H9 (cell line): ENCODE data around the gene SLC7A14. TPM values are rescaled to one million over a fixed set of nuclear protein-coding genes. Genes with fewer than 3 reads are reported as not detected.

Source experiments
- DNase-seq: peaks from one replicate; pipeline ENCODE4 v3.0.0-alpha.2; 2017
- H2AFZ ChIP-seq: one replicate; pipeline ENCODE4 v1.6.1; 2013; ENCODE audit warnings: mild to moderate bottlenecking, low read length, control low read depth, moderate library complexity
- H2AK5ac ChIP-seq: 2 replicates; pipeline ENCODE4 v1.6.1; 2013; ENCODE audit warnings: low read length, control low read depth, mixed read lengths; ENCODE audit not compliant: insufficient read length
- H2BK120ac ChIP-seq: one replicate; pipeline ENCODE4 v1.6.1; 2013; ENCODE audit warnings: low read depth, mild to moderate bottlenecking, low read length, control low read depth, inconsistent platforms; ENCODE audit not compliant: poor library complexity, severe bottlenecking
- H2BK12ac ChIP-seq: 2 replicates; pipeline ENCODE4 v1.6.1; 2013; ENCODE audit warnings: low read length, control low read depth, mixed read lengths, low read depth; ENCODE audit not compliant: insufficient read length
- H2BK15ac ChIP-seq: 2 replicates; pipeline ENCODE4 v1.6.1; 2013; ENCODE audit warnings: low read depth, low read length, control low read depth
- H2BK20ac ChIP-seq: one replicate; pipeline ENCODE4 v1.6.1; 2013; ENCODE audit warnings: low read depth, mild to moderate bottlenecking, low read length, control low read depth, inconsistent platforms; ENCODE audit not compliant: poor library complexity, severe bottlenecking
- H2BK5ac ChIP-seq: 2 replicates; pipeline ENCODE4 v1.6.1; 2013; ENCODE audit warnings: low read length, control low read depth, mixed read lengths; ENCODE audit not compliant: insufficient read length
- H3K14ac ChIP-seq: 2 replicates; pipeline ENCODE4 v1.6.1; 2013; ENCODE audit warnings: low read length, control low read depth; ENCODE audit not compliant: insufficient read depth
- H3K18ac ChIP-seq: 2 replicates; pipeline ENCODE4 v1.6.1; 2013; ENCODE audit warnings: low read depth, mild to moderate bottlenecking, mixed read lengths, low read length, control low read depth; ENCODE audit not compliant: insufficient read length
- H3K23ac ChIP-seq: 2 replicates; pipeline ENCODE4 v1.6.1; 2013; ENCODE audit warnings: low read length, control low read depth, mixed read lengths, low read depth; ENCODE audit not compliant: insufficient read length
- H3K23me2 ChIP-seq: 2 replicates; pipeline ENCODE4 v1.6.1; 2013; ENCODE audit warnings: low read depth, mild to moderate bottlenecking, mixed read lengths, low read length, control low read depth; ENCODE audit not compliant: insufficient read length, poor library complexity, severe bottlenecking
- H3K27ac ChIP-seq: 2 replicates; pipeline ENCODE4 v1.5.1; 2013; ENCODE audit warnings: low read length, control low read depth, mixed read lengths, low read depth; ENCODE audit not compliant: insufficient read length
- H3K27me3 ChIP-seq: 2 replicates; pipeline ENCODE4 v1.6.1; 2013; ENCODE audit warnings: low read length, control low read depth, inconsistent platforms; ENCODE audit not compliant: insufficient read depth
- H3K4ac ChIP-seq: 2 replicates; pipeline ENCODE4 v1.6.1; 2013; ENCODE audit warnings: low read depth, mild to moderate bottlenecking, control low read depth, inconsistent platforms, low read length, moderate library complexity
- H3K4me1 ChIP-seq: 2 replicates; pipeline ENCODE4 v1.6.1; 2013; ENCODE audit warnings: low read length, control low read depth, inconsistent platforms; ENCODE audit not compliant: insufficient read depth
- H3K4me2 ChIP-seq: 2 replicates; pipeline ENCODE4 v1.6.1; 2013; ENCODE audit warnings: low read length, control low read depth, mixed read lengths; ENCODE audit not compliant: insufficient read length, insufficient read depth
- H3K56ac ChIP-seq: 2 replicates; pipeline ENCODE4 v1.6.1; 2013; ENCODE audit warnings: low read depth, mild to moderate bottlenecking, mixed read lengths, low read length, control low read depth; ENCODE audit not compliant: insufficient read length
- H3K79me1 ChIP-seq: 2 replicates; pipeline ENCODE4 v1.6.1; 2013; ENCODE audit warnings: low read depth, mild to moderate bottlenecking, moderate library complexity, low read length, control low read depth, inconsistent platforms; ENCODE audit not compliant: insufficient read depth, poor library complexity, severe bottlenecking
- H3K79me2 ChIP-seq: 2 replicates; pipeline ENCODE4 v1.6.1; 2013; ENCODE audit warnings: low read length, control low read depth, inconsistent platforms; ENCODE audit not compliant: insufficient read depth
- H3K9ac ChIP-seq: 2 replicates; pipeline ENCODE4 v1.6.1; 2013; ENCODE audit warnings: low read length, control low read depth, mixed read lengths; ENCODE audit not compliant: insufficient read length; ENCODE audit errors: extremely low read depth
- H3K9me3 ChIP-seq: one replicate; pipeline ENCODE4 v1.6.1; 2013; ENCODE audit warnings: low read depth, low read length, inconsistent platforms; ENCODE audit not compliant: control insufficient read depth
- H3T11ph ChIP-seq: one replicate; pipeline ENCODE4 v1.6.1; 2013; ENCODE audit warnings: mild to moderate bottlenecking, low read length, control low read depth, inconsistent platforms
- H4K20me1 ChIP-seq: one replicate; pipeline ENCODE4 v1.6.1; 2013; ENCODE audit not compliant: control insufficient read depth, insufficient read length, insufficient read depth
- H4K5ac ChIP-seq: 2 replicates; pipeline ENCODE4 v1.6.1; 2013; ENCODE audit warnings: low read depth, mild to moderate bottlenecking, mixed read lengths, low read length, control low read depth; ENCODE audit not compliant: insufficient read length
- H4K8ac ChIP-seq: replicated peaks from 2 replicates; pipeline ENCODE4 v1.6.1; 2013; ENCODE audit warnings: low read length, control low read depth, mixed read lengths, low read depth; ENCODE audit not compliant: insufficient read length
- H4K91ac ChIP-seq: 2 replicates; pipeline ENCODE4 v1.6.1; 2013; ENCODE audit warnings: low read depth, mild to moderate bottlenecking, moderate library complexity, mixed read lengths, low read length, control low read depth; ENCODE audit not compliant: insufficient read length
- H3K27ac Mint-ChIP-seq, 3 experiments: 2 replicates in 2 of 3; 3 replicates in 1 of 3; pipeline ENCODE4 v1.8.0; 2020 to 2021; ENCODE audit warnings: mixed read lengths in 3 of 3, mild to moderate bottlenecking in 1 of 3, moderate library complexity in 1 of 3
- H3K27me3 Mint-ChIP-seq: 2 replicates; pipeline ENCODE4 v1.8.0; 2021; ENCODE audit warnings: low read depth, mild to moderate bottlenecking, moderate library complexity, mixed read lengths
- H3K36me3 Mint-ChIP-seq, 3 experiments: 2 replicates in 2 of 3; 3 replicates in 1 of 3; pipeline ENCODE4 v1.8.0; 2020 to 2021; ENCODE audit warnings: low read depth in 3 of 3, mixed read lengths in 3 of 3; ENCODE audit not compliant: insufficient read depth in 1 of 3
- H3K4me1 Mint-ChIP-seq, 2 experiments: 2 replicates each; pipeline ENCODE4 v1.8.0; 2020; ENCODE audit warnings: mixed read lengths in 2 of 2
- H3K4me3 Mint-ChIP-seq, 2 experiments: 2 replicates in 1 of 2; 3 replicates in 1 of 2; pipeline ENCODE4 v1.8.0; 2020 to 2021; ENCODE audit warnings: mild to moderate bottlenecking in 2 of 2, mixed read lengths in 2 of 2, moderate library complexity in 1 of 2
- H3K9me3 Mint-ChIP-seq, 2 experiments: 2 replicates in 1 of 2; 3 replicates in 1 of 2; pipeline ENCODE4 v1.8.0; 2020; ENCODE audit warnings: mild to moderate bottlenecking in 2 of 2, mixed read lengths in 2 of 2, moderate library complexity in 1 of 2
- CTCF ChIP-seq: fragments of 200-600 bp; sonication (generic); conservative IDR thresholded peaks from 3 replicates; pipeline ENCODE4 v1.8.0; 2021; ENCODE audit warnings: antibody characterized with exemption, mild to moderate bottlenecking
- WGBS: extraction: QIAGEN DNeasy Blood & Tissue Kit; methylation state at CpG from one replicate; pipeline ENCODE4 v1.1.7; 2013; ENCODE audit warnings: missing lambda C conversion rate, low lambda C conversion rate, mixed read lengths; ENCODE audit not compliant: insufficient read length; ENCODE audit errors: extremely low coverage; 5-methylcytosine and 5-hydroxymethylcytosine counted together
- total RNA-seq: library from RNA; stranded (reverse); gene quantifications from 2 replicates; pipeline ENCODE4 v1.2.1, GENCODE V29; 2021

SLC7A14 gene
- total RNA-seq, 1 experiment from 2014 or later: 0.42 TPM

DNA sequence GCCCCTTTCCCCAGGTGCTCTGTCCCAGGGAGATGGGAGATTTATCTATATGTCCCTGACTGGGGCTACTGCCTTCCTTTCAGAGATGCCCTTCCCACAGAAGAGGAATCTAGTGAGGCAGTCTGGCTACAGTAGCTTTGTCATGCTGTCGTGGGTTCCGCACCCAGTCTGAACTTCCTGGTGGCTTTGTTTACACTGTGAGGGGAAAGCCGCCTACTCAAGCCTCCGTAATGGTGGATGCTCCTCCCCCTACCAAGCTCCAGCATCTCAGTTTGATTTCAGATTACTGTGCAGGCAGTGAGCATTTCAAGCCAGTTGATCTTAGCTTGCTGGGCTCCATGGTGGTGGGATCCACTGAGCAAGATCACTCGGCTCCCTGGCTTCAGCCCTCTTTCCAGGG is 35.4 kb upstream of the SLC7A14 start:
- H3K18ac ChIP-seq: no peak overlapping the region
- no peak for DNase-seq
- H3K9ac ChIP-seq: no peak overlapping the region
- H2BK120ac ChIP-seq: no peak overlapping the region
- no peak overlapping the region for H4K91ac ChIP-seq
- no peak overlapping the region for H3K4me2 ChIP-seq
- no peak overlapping the region for H2BK15ac ChIP-seq
- Mint-ChIP-seq H3K27ac (no peak overlapping the region; a peak in 1 of 7 replicates), H3K36me3 (peaks cover 0 to 3% (median 2%) of the 10 kb centered on the region in 3 experiments; a peak in 3 of 7 replicates), H3K27me3 (no peaks in the 10 kb centered on the region), H3K4me1 (no peaks in the 10 kb centered on the region), H3K9me3 (peaks cover 20% of the 10 kb centered on the region in 2 experiments; a peak in 4 of 5 replicates), H3K4me3 (no peak overlapping the region)
- TF ChIP-seq CTCF: no peak
- no peaks in the 10 kb centered on the region for H4K20me1 ChIP-seq
- H3K79me2 ChIP-seq: no peaks in the 10 kb centered on the region
- no peak overlapping the region for H3K4ac ChIP-seq
- no peak overlapping the region for H2AFZ ChIP-seq
- no peaks in the 10 kb centered on the region for H3K79me1 ChIP-seq
- H3K56ac ChIP-seq: no peak overlapping the region
- no peak overlapping the region for H2BK5ac ChIP-seq
- H2BK12ac ChIP-seq: no peak overlapping the region
- H3K14ac ChIP-seq: no peak overlapping the region
- no peak overlapping the region for H4K8ac ChIP-seq
- no peak overlapping the region for H2BK20ac ChIP-seq
- no peak overlapping the region for H4K5ac ChIP-seq
- H3K27me3 ChIP-seq: no peaks in the 10 kb centered on the region
- H3K27ac ChIP-seq: no peak overlapping the region
- H2AK5ac ChIP-seq: no peak overlapping the region
- no CpG with 5 or more reads among the region's 5 CpGs for WGBS
- no peaks in the 10 kb centered on the region for H3K4me1 ChIP-seq
- no peak overlapping the region for H3T11ph ChIP-seq
- H3K23me2 ChIP-seq: no peaks in the 10 kb centered on the region
- no peak overlapping the region for H3K23ac ChIP-seq
- H3K9me3 ChIP-seq: no peaks in the 10 kb centered on the region
